SU-DHL-6 (cell line): Measurements from ENCODE around the gene SPOCK1.
"Not testable (repeated sequence)": the region's sequence is repeated elsewhere in the genome, so short reads cannot be mapped to it uniquely, and the experiment has no call there.

Experiments
- H2AFZ ChIP-seq: fragments of 200-600 bp; sonication (generic); 2 replicates; pipeline ENCODE4 v1.6.1; 2014; ENCODE audit warnings: low read depth, mild to moderate bottlenecking, moderate library complexity, mixed read lengths, antibody characterized with exemption, low read length; ENCODE audit not compliant: severe bottlenecking
- H3F3A ChIP-seq: fragments of 200-600 bp; shearing (Covaris generic); 2 replicates; pipeline ENCODE4 v1.6.0; 2016; ENCODE audit warnings: antibody characterized with exemption, mild to moderate bottlenecking; ENCODE audit not compliant: insufficient read depth
- H3K27ac ChIP-seq: fragments of 200-600 bp; sonication (generic); 2 replicates; pipeline ENCODE4 v1.5.1; 2016; ENCODE audit warnings: low read depth, mild to moderate bottlenecking, low read length, moderate library complexity, mixed read lengths
- H3K27me3 ChIP-seq: fragments of 200-600 bp; sonication (generic), shearing (Covaris generic); 2 replicates; pipeline ENCODE4 v1.6.0; 2014; ENCODE audit warnings: mild to moderate bottlenecking, low read length
- H3K36me3 ChIP-seq: fragments of 200-600 bp; sonication (generic); 2 replicates; pipeline ENCODE4 v1.6.1; 2014; ENCODE audit warnings: mild to moderate bottlenecking, low read length, mixed read lengths
- H3K4me2 ChIP-seq: fragments of 300-600, 200-600 bp; shearing (Covaris generic), sonication (generic); 2 replicates; pipeline ENCODE4 v1.6.0; 2014; ENCODE audit warnings: low read length, low read depth, mild to moderate bottlenecking; ENCODE audit not compliant: poor library complexity, severe bottlenecking
- H3K4me3 ChIP-seq: fragments of 200-600 bp; sonication (generic); 2 replicates; pipeline ENCODE4 v1.5.1; 2014; ENCODE audit warnings: antibody characterized with exemption, low read length, mild to moderate bottlenecking, mixed read lengths; ENCODE audit not compliant: insufficient read depth, poor library complexity, severe bottlenecking
- H3K79me2 ChIP-seq: fragments of 200-600 bp; sonication (generic); 2 replicates; pipeline ENCODE4 v1.6.1; 2014; ENCODE audit warnings: mild to moderate bottlenecking, low read length, moderate library complexity; ENCODE audit not compliant: insufficient read depth
- H3K9ac ChIP-seq: fragments of 200-600 bp; sonication (generic); 2 replicates; pipeline ENCODE4 v1.7.0; 2014; ENCODE audit warnings: mild to moderate bottlenecking, low read length
- H3K9me2 ChIP-seq: fragments of 200-600 bp; sonication (generic); replicated peaks from 2 replicates; pipeline ENCODE4 v1.6.1; 2014; ENCODE audit warnings: low read length; ENCODE audit not compliant: insufficient read depth
- H3K9me3 ChIP-seq: fragments of 200-600 bp; sonication (generic); 2 replicates; pipeline ENCODE4 v1.6.1; 2014; ENCODE audit warnings: low read length, mixed read lengths; ENCODE audit not compliant: insufficient read depth
- H4K20me1 ChIP-seq: fragments of 200-600 bp; sonication (generic); 2 replicates; pipeline ENCODE4 v1.6.1; 2014; ENCODE audit warnings: low read depth, mild to moderate bottlenecking, antibody characterized with exemption, low read length, moderate library complexity, mixed read lengths
- CTCF ChIP-seq: fragments of 200-600 bp; sonication (generic); IDR thresholded peaks from one replicate; pipeline ENCODE4 v1.5.1; 2017; ENCODE audit warnings: antibody characterized with exemption, mild to moderate bottlenecking, low read length, moderate library complexity; ENCODE audit not compliant: insufficient read depth, poor library complexity, severe bottlenecking
- EZH2phosphoT487 ChIP-seq: fragments of 200-600 bp; sonication (generic), shearing (Covaris generic); conservative IDR thresholded peaks from 2 replicates; pipeline ENCODE4 v1.6.1; 2018; ENCODE audit warnings: mild to moderate bottlenecking, antibody characterized with exemption, low read length, moderate library complexity, mixed read lengths

The SPOCK1 gene

GRCh38 chr5:137234973-137235943 is 263.9 kb downstream of the SPOCK1 start:
- no peak overlapping the region for H3K27ac ChIP-seq
- H3K4me2 ChIP-seq: no peak overlapping the region
- no peaks in the 10 kb centered on the region for H4K20me1 ChIP-seq
- no peaks in the 10 kb centered on the region for H3K36me3 ChIP-seq
- no peaks in the 10 kb centered on the region for H3K27me3 ChIP-seq
- TF ChIP-seq EZH2phosphoT487 (no peak), CTCF (no peak)
- H2AFZ ChIP-seq: no peak overlapping the region
- no peaks in the 10 kb centered on the region for H3K79me2 ChIP-seq
- H3K9ac ChIP-seq: no peak overlapping the region
- H3K4me3 ChIP-seq: no peak overlapping the region
- H3K9me2 ChIP-seq: no peaks in the 10 kb centered on the region
- H3F3A ChIP-seq: no peaks in the 10 kb centered on the region
- H3K9me3 ChIP-seq: no peaks in the 10 kb centered on the region

DNA sequence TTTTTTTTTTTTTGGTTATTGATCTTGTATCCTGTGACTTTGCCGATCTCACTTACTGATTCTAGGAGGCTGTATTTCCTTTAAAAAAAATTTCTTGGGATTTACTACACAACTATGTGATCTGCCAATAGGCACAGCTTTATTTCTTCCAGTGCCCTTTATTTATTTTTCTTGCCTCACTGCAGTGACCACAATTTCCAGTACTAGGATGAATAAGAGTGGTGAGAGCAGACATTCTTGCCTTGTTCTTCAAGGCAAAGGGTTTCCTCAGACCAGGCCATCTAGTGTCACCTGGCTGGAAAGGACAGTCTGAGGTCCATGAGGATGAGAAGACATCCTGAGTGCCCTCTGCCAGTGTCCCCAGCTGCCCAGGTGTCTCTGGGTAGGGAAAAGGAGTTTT is 265.4 kb downstream of the SPOCK1 start:
- Histone ChIP-seq H3K4me2 (no peak overlapping the region), H3K9me2 (no peaks in the 10 kb centered on the region), H2AFZ (no peak overlapping the region), H3K4me3 (no peak overlapping the region), H3F3A (no peaks in the 10 kb centered on the region), H3K36me3 (no peaks in the 10 kb centered on the region), H3K27ac (no peak overlapping the region), H3K27me3 (no peaks in the 10 kb centered on the region), H3K79me2 (no peaks in the 10 kb centered on the region), H3K9ac (no peak overlapping the region), H3K9me3 (no peaks in the 10 kb centered on the region), H4K20me1 (no peaks in the 10 kb centered on the region)
- TF ChIP-seq EZH2phosphoT487 (no peak), CTCF (no peak)

DNA sequence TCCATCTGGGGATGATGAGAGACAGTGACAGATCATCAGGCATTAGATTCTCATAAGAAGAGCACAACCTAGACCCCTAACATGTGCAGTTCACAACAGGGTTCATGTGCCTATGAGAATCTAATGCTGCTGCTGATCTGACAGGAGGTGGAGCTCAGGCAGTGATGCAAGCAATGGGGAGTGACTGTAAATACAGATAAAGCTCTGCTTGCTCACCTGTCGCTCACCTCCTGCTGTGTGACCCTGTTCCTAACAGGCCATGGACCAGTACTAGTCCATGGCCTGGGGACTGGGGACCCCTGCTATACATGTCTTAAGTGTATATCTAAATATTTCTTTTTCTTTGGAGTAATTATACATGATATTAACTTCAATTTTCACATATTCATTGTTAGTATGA is 265.8 kb downstream of the SPOCK1 start:
- H3K4me2 ChIP-seq, H3K27me3 ChIP-seq, H3K36me3 ChIP-seq, H3F3A ChIP-seq, H3K9me2 ChIP-seq, H3K79me2 ChIP-seq, H3K9me3 ChIP-seq, H3K9ac ChIP-seq, H2AFZ ChIP-seq, H3K4me3 ChIP-seq, H3K27ac ChIP-seq, H4K20me1 ChIP-seq: not testable (repeated sequence)

- Histone ChIP-seq H2AFZ (no peak overlapping the region), H3K4me2 (no peak overlapping the region), H3K9me3 (no peaks in the 10 kb centered on the region), H4K20me1 (no peaks in the 10 kb centered on the region), H3K36me3 (no peaks in the 10 kb centered on the region), H3K9me2 (no peaks in the 10 kb centered on the region), H3K27ac (no peak overlapping the region), H3F3A (no peaks in the 10 kb centered on the region), H3K27me3 (no peaks in the 10 kb centered on the region), H3K79me2 (no peaks in the 10 kb centered on the region), H3K4me3 (no peak overlapping the region), H3K9ac (no peak overlapping the region)
- TF ChIP-seq EZH2phosphoT487 (no peak), CTCF (no peak)
Observed at GRCh38 chr5:137231540-137231939, 267.6 kb downstream of the SPOCK1 start.
